Activated CD8-positive, alpha-beta memory T cell treated with anti-CD3 and anti-CD28 coated beads, Interleukin-2, amount 50 U/mL, for 4 hours (primary cell): ENCODE results near the gene GART.

ENCODE experiments used
- DNase-seq: peaks from one replicate; pipeline ENCODE4 v3.0.0-alpha.2; 2020

GART gene

GRCh38 chr21:33458861-33459260, 83.1 kb downstream of the GART start:
- DNase-seq: no peak

DNA sequence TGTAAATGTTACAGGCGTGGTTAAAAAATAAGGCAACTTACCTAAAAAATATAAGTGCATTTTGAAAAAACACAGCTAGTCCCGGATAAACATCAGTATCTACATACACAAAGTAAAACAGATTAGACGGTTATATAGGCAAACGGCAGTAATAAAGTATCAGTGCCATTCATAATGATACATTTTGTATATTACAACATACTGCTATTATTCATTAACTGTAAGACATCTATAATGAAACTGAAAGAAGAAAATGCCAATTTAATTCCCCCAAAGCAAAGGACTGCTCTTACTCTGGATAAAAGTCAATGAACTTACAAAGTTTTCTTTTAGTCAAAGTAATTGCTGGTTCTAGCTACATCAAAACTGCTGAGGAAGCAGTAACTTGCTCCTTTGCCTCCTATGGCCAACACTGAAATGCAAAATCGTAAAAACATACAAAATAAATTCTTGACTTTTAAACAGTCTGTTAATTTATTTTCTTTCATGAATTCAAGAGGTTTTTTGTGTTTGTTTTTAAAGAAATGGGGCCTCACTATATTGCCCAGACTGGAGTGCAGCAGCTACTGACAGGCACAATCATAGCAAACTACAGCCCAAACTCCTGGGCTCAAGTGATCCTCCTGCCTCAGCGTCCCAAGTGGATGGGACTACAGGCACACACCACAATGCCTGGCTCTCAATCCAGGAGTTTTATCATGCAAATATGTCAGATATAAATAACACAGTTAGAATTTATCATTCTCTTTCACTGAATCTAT, 86.1 kb downstream of the GART start:
- DNase-seq: no peak
